Effector memory CD8-positive, alpha-beta T cell (primary cell): ENCODE results near the gene UBAC2.
A peak's percentile ranks its signal among the peaks of the same experiment; 100 is the strongest.

ENCODE experiments used
- ATAC-seq: fragments of 150-1000 bp; cut with Tn5 transposase; replicated peaks from 2 replicates; pipeline ENCODE4 v1.10.0; 2021; ENCODE audit warnings: mild to moderate bottlenecking, moderate library complexity
- DNase-seq, 3 experiments: peaks; one replicate each; pipeline ENCODE4 v3.0.0; 2021
- H3K27ac Mint-ChIP-seq, 2 donors: one replicate each; pipeline ENCODE4 v1.8.0; 2022; ENCODE audit warnings: mild to moderate bottlenecking in 2 of 2, mixed read lengths in 2 of 2, moderate library complexity in 2 of 2
- H3K27me3 Mint-ChIP-seq, 2 donors: one replicate each; pipeline ENCODE4 v1.8.0; 2022; ENCODE audit warnings: mixed read lengths in 2 of 2
- H3K36me3 Mint-ChIP-seq: one replicate; pipeline ENCODE4 v1.8.0; 2022; ENCODE audit warnings: mild to moderate bottlenecking, moderate library complexity, mixed read lengths; ENCODE audit not compliant: insufficient read depth
- H3K4me1 Mint-ChIP-seq, 2 donors: one replicate each; pipeline ENCODE4 v1.8.0; 2022; ENCODE audit warnings: low read depth in 2 of 2, mixed read lengths in 2 of 2
- H3K4me3 Mint-ChIP-seq, 2 donors: one replicate each; pipeline ENCODE4 v1.8.0; 2022; ENCODE audit warnings: mild to moderate bottlenecking in 2 of 2, mixed read lengths in 2 of 2, moderate library complexity in 2 of 2
- H3K9me3 Mint-ChIP-seq, 2 donors: one replicate each; pipeline ENCODE4 v1.8.0; 2022; ENCODE audit warnings: mixed read lengths in 2 of 2

Gene UBAC2

GRCh38 chr13:99433543-99434075 is 233.0 kb downstream of the UBAC2 start:
- Mint-ChIP-seq H3K36me3 (peaks cover 42% of the 10 kb centered on the region), H3K9me3 (no peaks in the 10 kb centered on the region), H3K27ac (peak overlapping the region; percentile 98 to 99), H3K4me1 (peaks cover 44 to 48% of the 10 kb centered on the region in 2 donors), H3K27me3 (peaks cover 0 to 4% of the 10 kb centered on the region in 2 donors), H3K4me3 (peak overlapping the region; percentile 82 to 85)
- ATAC-seq, result no peak
- no peak for DNase-seq

GRCh38 chr13:99434258-99434788 is 233.7 kb downstream of the UBAC2 start:
- peak; percentile 65 for ATAC-seq
- DNase-seq, result peak; percentile 72 to 78 (median 73)
- Mint-ChIP-seq H3K9me3 (no peaks in the 10 kb centered on the region), H3K4me3 (peak overlapping the region; percentile 82 to 85), H3K36me3 (peaks cover 42% of the 10 kb centered on the region), H3K4me1 (peaks cover 44 to 48% of the 10 kb centered on the region in 2 donors), H3K27me3 (peaks cover 0 to 12% of the 10 kb centered on the region in 2 donors), H3K27ac (peak overlapping the region; percentile 98 to 99)

- Mint-ChIP-seq H3K27ac (peak overlapping the region; percentile 98 to 99), H3K4me1 (peaks cover 44 to 48% of the 10 kb centered on the region in 2 donors), H3K36me3 (peaks cover 42% of the 10 kb centered on the region), H3K27me3 (peaks cover 0 to 19% of the 10 kb centered on the region in 2 donors), H3K9me3 (no peaks in the 10 kb centered on the region), H3K4me3 (no peak overlapping the region)
- no peak for DNase-seq
- ATAC-seq, result no peak
Measured at GRCh38 chr13:99435116-99435515, 234.5 kb downstream of the UBAC2 start.

GRCh38 chr13:99435998-99436397 is 235.3 kb downstream of the UBAC2 start:
- Mint-ChIP-seq H3K27ac (peak overlapping the region; percentile 98 to 99), H3K27me3 (peaks cover 0 to 21% of the 10 kb centered on the region in 2 donors), H3K4me1 (peaks cover 44 to 47% of the 10 kb centered on the region in 2 donors), H3K4me3 (no peak overlapping the region), H3K36me3 (peaks cover 39% of the 10 kb centered on the region), H3K9me3 (no peaks in the 10 kb centered on the region)
- ATAC-seq (no peak), DNase-seq (no peak)
